PFSK-1 (cell line): ENCODE results near the gene ECT2.

Source experiments
- FOXP2 ChIP-seq: optimal IDR thresholded peaks from 2 replicates; pipeline ENCODE3; 2011; ENCODE audit warnings: borderline replicate concordance, control low read depth, inconsistent platforms; ENCODE audit not compliant: insufficient read depth; ENCODE audit errors: extremely low read length, extremely low read depth
- POLR2AphosphoS5 ChIP-seq: IDR thresholded peaks from 2 replicates; pipeline ENCODE4 v1.6.1; 2012; ENCODE audit warnings: low read depth, mild to moderate bottlenecking, control low read depth, low read length, moderate library complexity
- REST ChIP-seq, 2 experiments: IDR thresholded peaks; 2 replicates each; pipeline versions ENCODE4 v1.6.1 to v1.8.0; 2011 to 2012; ENCODE audit warnings: low read depth in 2 of 2, low read length in 2 of 2, control low read depth in 1 of 2, inconsistent platforms in 1 of 2, mild to moderate bottlenecking in 1 of 2, moderate library complexity in 1 of 2; ENCODE audit not compliant: insufficient read depth in 1 of 2
- SIN3A ChIP-seq: IDR thresholded peaks from 2 replicates; pipeline ENCODE4 v1.6.1; 2012; ENCODE audit warnings: mild to moderate bottlenecking, low read length, moderate library complexity, borderline replicate concordance; ENCODE audit not compliant: insufficient read depth
- TAF1 ChIP-seq: IDR thresholded peaks from 2 replicates; pipeline ENCODE4 v1.6.1; 2012; ENCODE audit warnings: low read length, control low read depth, borderline replicate concordance; ENCODE audit not compliant: insufficient read depth

Gene ECT2

GRCh38 chr3:172868582-172869200 is 118.2 kb downstream of the ECT2 start:
- no peak for TF ChIP-seq SIN3A
- TF ChIP-seq FOXP2, result no peak
- no peak for TF ChIP-seq TAF1
- TF ChIP-seq POLR2AphosphoS5, result no peak
- no peak for TF ChIP-seq REST (IDR thresholded peaks at IDR 0.05; ENCODE audit: insufficient read depth in 1 of 2, low read depth in 2 of 2, low read length in 2 of 2)

GRCh38 chr3:172869368-172869771 is 118.8 kb downstream of the ECT2 start:
- TF ChIP-seq REST (IDR thresholded peaks at IDR 0.05; ENCODE audit: insufficient read depth in 1 of 2, low read depth in 2 of 2, low read length in 2 of 2) (no peak), SIN3A (no peak), POLR2AphosphoS5 (no peak), TAF1 (no peak), FOXP2 (no peak)

GRCh38 chr3:172869784-172870518 is 119.4 kb downstream of the ECT2 start:
- TF ChIP-seq REST (IDR thresholded peaks at IDR 0.05; ENCODE audit: insufficient read depth in 1 of 2, low read depth in 2 of 2, low read length in 2 of 2) (no peak), SIN3A (no peak), FOXP2 (no peak), TAF1 (no peak), POLR2AphosphoS5 (no peak)
